ENCODE results near the gene LBX2.

- TF ChIP-seq CTCF (IDR thresholded peaks at IDR 0.05) (no peak), POLR2A (IDR thresholded peaks at IDR 0.05) (no peak)
Measured at GRCh38 chr2:74471332-74472065, 27.9 kb downstream of the LBX2 start.

Measured in transverse colon (tissue), 3 donors.